Measurements from ENCODE around the gene COL8A1.

The COL8A1 gene

GRCh38 chr3:99780749-99781148 lies 142.4 kb downstream of the COL8A1 start:
- H3K4me3 ChIP-seq (ENCODE audit: low read length): no peak overlapping the region
- H3K9me3 ChIP-seq (ENCODE audit: insufficient read depth, low read length): no peaks in the 10 kb centered on the region
- no peaks in the 10 kb centered on the region for H3K36me3 ChIP-seq (replicated peaks; ENCODE audit: low read depth, low read length)
- no peak overlapping the region for H2AFZ ChIP-seq (ENCODE audit: low read depth, low read length)
- H3K4me1 ChIP-seq (ENCODE audit: low read length): no peaks in the 10 kb centered on the region
- H4K20me1 ChIP-seq (ENCODE audit: insufficient read depth, low read length): no peaks in the 10 kb centered on the region
- no peaks in the 10 kb centered on the region for H3K79me2 ChIP-seq (ENCODE audit: low read length)
- H3K9ac ChIP-seq (ENCODE audit: low read length): no peak overlapping the region
- H3K27me3 ChIP-seq (ENCODE audit: low read depth, low read length): peaks cover 44% of the 10 kb centered on the region
- no peak overlapping the region for H3K4me2 ChIP-seq (ENCODE audit: low read length)
- H3K27ac ChIP-seq (ENCODE audit: low read length): no peak overlapping the region
- TF ChIP-seq EZH2phosphoT487 (IDR thresholded peaks at IDR 0.05; ENCODE audit: low read depth): no peak
- no peak for TF ChIP-seq CTCF (IDR thresholded peaks at IDR 0.05; ENCODE audit: low read depth, low read length)

- Histone ChIP-seq H3K9me3 (ENCODE audit: insufficient read depth, low read length) (no peaks in the 10 kb centered on the region), H3K9ac (ENCODE audit: low read length) (no peak overlapping the region), H3K4me3 (ENCODE audit: low read length) (no peak overlapping the region), H3K36me3 (replicated peaks; ENCODE audit: low read depth, low read length) (no peaks in the 10 kb centered on the region), H2AFZ (ENCODE audit: low read depth, low read length) (no peak overlapping the region), H3K79me2 (ENCODE audit: low read length) (no peaks in the 10 kb centered on the region), H4K20me1 (ENCODE audit: insufficient read depth, low read length) (no peaks in the 10 kb centered on the region), H3K4me1 (ENCODE audit: low read length) (no peaks in the 10 kb centered on the region), H3K4me2 (ENCODE audit: low read length) (no peak overlapping the region), H3K27ac (ENCODE audit: low read length) (no peak overlapping the region), H3K27me3 (ENCODE audit: low read depth, low read length) (peaks cover 41% of the 10 kb centered on the region)
- no peak for TF ChIP-seq EZH2phosphoT487 (IDR thresholded peaks at IDR 0.05; ENCODE audit: low read depth)
- no peak for TF ChIP-seq CTCF (IDR thresholded peaks at IDR 0.05; ENCODE audit: low read depth, low read length)
Measured at GRCh38 chr3:99781761-99782160, 143.4 kb downstream of the COL8A1 start.

GRCh38 chr3:99783011-99783573 lies 144.7 kb downstream of the COL8A1 start:
- no peaks in the 10 kb centered on the region for H3K9me3 ChIP-seq (ENCODE audit: insufficient read depth, low read length)
- peaks cover 30% of the 10 kb centered on the region for H3K27me3 ChIP-seq (ENCODE audit: low read depth, low read length)
- H3K27ac ChIP-seq (ENCODE audit: low read length): no peak overlapping the region
- H2AFZ ChIP-seq (ENCODE audit: low read depth, low read length): no peak overlapping the region
- H3K9ac ChIP-seq (ENCODE audit: low read length): no peak overlapping the region
- no peak overlapping the region for H3K4me3 ChIP-seq (ENCODE audit: low read length)
- H3K36me3 ChIP-seq (replicated peaks; ENCODE audit: low read depth, low read length): no peaks in the 10 kb centered on the region
- H3K79me2 ChIP-seq (ENCODE audit: low read length): no peaks in the 10 kb centered on the region
- no peaks in the 10 kb centered on the region for H3K4me1 ChIP-seq (ENCODE audit: low read length)
- no peaks in the 10 kb centered on the region for H4K20me1 ChIP-seq (ENCODE audit: insufficient read depth, low read length)
- no peak overlapping the region for H3K4me2 ChIP-seq (ENCODE audit: low read length)
- TF ChIP-seq EZH2phosphoT487 (IDR thresholded peaks at IDR 0.05; ENCODE audit: low read depth) (no peak), CTCF (IDR thresholded peaks at IDR 0.05; ENCODE audit: low read depth, low read length) (no peak)

GRCh38 chr3:99789011-99789721 lies 150.8 kb downstream of the COL8A1 start:
- no peak for TF ChIP-seq EZH2phosphoT487 (IDR thresholded peaks at IDR 0.05; ENCODE audit: low read depth)
- TF ChIP-seq CTCF (IDR thresholded peaks at IDR 0.05; ENCODE audit: low read depth, low read length): peak; percentile 71
- Histone ChIP-seq H3K4me3 (ENCODE audit: low read length) (no peak overlapping the region), H2AFZ (ENCODE audit: low read depth, low read length) (no peak overlapping the region), H3K36me3 (replicated peaks; ENCODE audit: low read depth, low read length) (no peaks in the 10 kb centered on the region), H3K9me3 (ENCODE audit: insufficient read depth, low read length) (no peaks in the 10 kb centered on the region), H3K4me2 (ENCODE audit: low read length) (no peak overlapping the region), H3K9ac (ENCODE audit: low read length) (no peak overlapping the region), H3K27me3 (ENCODE audit: low read depth, low read length) (0 out of 2 replicates have a peak, but pooled peaks cover 3% of the 10 kb centered on the region), H3K79me2 (ENCODE audit: low read length) (no peaks in the 10 kb centered on the region), H4K20me1 (ENCODE audit: insufficient read depth, low read length) (no peaks in the 10 kb centered on the region), H3K4me1 (ENCODE audit: low read length) (no peaks in the 10 kb centered on the region), H3K27ac (ENCODE audit: low read length) (no peak overlapping the region)
